ENCODE measurements around the gene GIGYF1. TPM values are rescaled to one million over a fixed set of nuclear protein-coding genes. Genes with fewer than 3 reads are reported as not detected.

GIGYF1 gene
- total and polyA plus RNA-seq, 2 of the 13 experiments (the other 11 are each of a cell fraction or from before 2014, with no cell fraction given): 7.6 to 16.1 TPM

GRCh38 chr7:100673942-100674410 is 20.1 kb downstream of the GIGYF1 start (continued):
- TF ChIP-seq ZBTB43 (CRISPR knock-in tag; conservative IDR thresholded peaks at IDR 0.05) (no peak), STAT5B (CRISPR knock-in tag; IDR thresholded peaks at IDR 0.05) (no peak), TRIM22 (IDR thresholded peaks at IDR 0.05) (no peak), MLXIP (CRISPR knock-in tag; IDR thresholded peaks at IDR 0.05; ENCODE audit: borderline replicate concordance) (no peak), MAFG (CRISPR knock-in tag; IDR thresholded peaks at IDR 0.05) (no peak), TCF7L2 (IDR thresholded peaks at IDR 0.05; ENCODE audit: low read depth, low read length) (no peak), ZNF777 (CRISPR knock-in tag; IDR thresholded peaks at IDR 0.05) (0 out of 2 replicates have a peak, but pooled peaks have one; percentile 43), MXD1 (CRISPR knock-in tag; IDR thresholded peaks at IDR 0.05) (no peak), TAF1 (CRISPR knock-in tag; IDR thresholded peaks at IDR 0.05) (no peak), SRY (CRISPR knock-in tag; IDR thresholded peaks at IDR 0.05) (no peak), ZNF407 (CRISPR knock-in tag; IDR thresholded peaks at IDR 0.05; ENCODE audit: not compliant biosample characterization) (no peak), REL (CRISPR knock-in tag; conservative IDR thresholded peaks at IDR 0.05) (0 out of 2 replicates have a peak, but pooled peaks have one; percentile 52), PHF8 (CRISPR knock-in tag; IDR thresholded peaks at IDR 0.05) (peak; percentile 26; the same call in 1 of the 2 replicates), AKAP8 (CRISPR knock-in tag; IDR thresholded peaks at IDR 0.05) (no peak), KLF11 (CRISPR knock-in tag; IDR thresholded peaks at IDR 0.05) (no peak), TCF7 (IDR thresholded peaks at IDR 0.05; ENCODE audit: low read depth) (no peak)

Measured in HepG2 (cell line).